Kidney capillary endothelial cell (primary cell): ENCODE results near the gene ACOXL.

Source experiments
- DNase-seq: peaks from one replicate; pipeline ENCODE4 v3.0.0-alpha.2; 2018; ENCODE audit warnings: low spot score

The ACOXL gene

GRCh38 chr2:111011218-111011617, 278.8 kb downstream of the ACOXL start:
- no peak for DNase-seq

GRCh38 chr2:111015283-111015995, 283.1 kb downstream of the ACOXL start:
- no peak for DNase-seq

GRCh38 chr2:111017034-111017622, 284.8 kb downstream of the ACOXL start:
- DNase-seq, result no peak

- no peak for DNase-seq
Measured at GRCh38 chr2:111017909-111018308, 285.5 kb downstream of the ACOXL start.

- DNase-seq, result no peak
Measured at GRCh38 chr2:111019381-111019780, 287.0 kb downstream of the ACOXL start.

GRCh38 chr2:111022633-111023032, 290.3 kb downstream of the ACOXL start:
- DNase-seq, result no peak

- DNase-seq, result no peak
Measured at GRCh38 chr2:111024496-111024895, 292.1 kb downstream of the ACOXL start.

GRCh38 chr2:111025288-111025687, 292.9 kb downstream of the ACOXL start:
- no peak for DNase-seq

GRCh38 chr2:111028720-111029119, 296.3 kb downstream of the ACOXL start:
- DNase-seq, result no peak

GRCh38 chr2:111029181-111029927, 297.0 kb downstream of the ACOXL start:
- DNase-seq, result no peak

GRCh38 chr2:111030260-111030891, 298.0 kb downstream of the ACOXL start:
- DNase-seq, result no peak

- DNase-seq, result no peak
Measured at GRCh38 chr2:111030945-111031344, 298.6 kb downstream of the ACOXL start.

GRCh38 chr2:111031546-111032478, 299.4 kb downstream of the ACOXL start:
- no peak for DNase-seq

GRCh38 chr2:111032721-111033429, 300.5 kb downstream of the ACOXL start:
- no peak for DNase-seq

GRCh38 chr2:111034146-111034545, 301.8 kb downstream of the ACOXL start:
- DNase-seq, result no peak

- DNase-seq, result no peak
Measured at GRCh38 chr2:111034606-111035005, 302.2 kb downstream of the ACOXL start.

- no peak for DNase-seq
Measured at GRCh38 chr2:111035830-111036441, 303.6 kb downstream of the ACOXL start.

- peak; percentile 3 for DNase-seq
Measured at GRCh38 chr2:111037128-111037527, 304.8 kb downstream of the ACOXL start.

GRCh38 chr2:111039628-111040383, 307.4 kb downstream of the ACOXL start:
- DNase-seq, result no peak
